ENCODE results near the gene C2orf72. TPM values are rescaled to one million over a fixed set of nuclear protein-coding genes. Genes with fewer than 3 reads are reported as not detected.
A peak's percentile ranks its signal among the peaks of the same experiment; 100 is the strongest.

C2orf72 gene
- total RNA-seq, 1 donor from 2014 or later, result 0.76 TPM

DNA sequence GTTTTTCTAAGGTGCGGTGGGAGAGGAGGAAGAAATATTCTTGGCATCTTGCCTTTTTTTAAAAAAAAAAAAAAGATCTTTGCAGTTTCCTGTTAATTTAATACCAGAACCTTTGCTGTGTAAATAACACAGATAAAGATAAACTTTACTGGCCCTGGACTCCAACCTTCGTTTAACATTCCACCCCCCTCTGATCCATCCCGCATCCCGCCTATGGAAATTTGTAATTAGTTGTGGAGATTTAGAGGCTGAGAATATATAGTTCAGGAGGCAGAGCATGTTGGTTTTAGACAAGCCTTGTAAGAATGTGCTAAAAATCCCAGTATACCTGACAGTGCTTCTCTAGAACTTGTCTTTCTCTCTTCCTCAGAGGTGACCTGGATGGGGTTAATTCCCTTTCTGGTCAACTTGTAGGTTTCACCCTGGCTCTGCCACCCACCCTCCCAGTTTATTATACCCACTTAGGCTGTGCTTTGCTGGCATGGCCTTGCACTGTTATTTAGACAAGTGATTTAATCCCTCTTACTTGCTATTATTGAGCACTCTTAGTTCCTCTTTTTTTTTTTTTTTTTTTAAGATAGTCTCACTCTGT, 2.9 kb upstream of the C2orf72 start:
- H3K27ac Mint-ChIP-seq, result peak overlapping the region; percentile 19
- no peak overlapping the region for H3K4me3 Mint-ChIP-seq
- TF ChIP-seq, protein P1, sequence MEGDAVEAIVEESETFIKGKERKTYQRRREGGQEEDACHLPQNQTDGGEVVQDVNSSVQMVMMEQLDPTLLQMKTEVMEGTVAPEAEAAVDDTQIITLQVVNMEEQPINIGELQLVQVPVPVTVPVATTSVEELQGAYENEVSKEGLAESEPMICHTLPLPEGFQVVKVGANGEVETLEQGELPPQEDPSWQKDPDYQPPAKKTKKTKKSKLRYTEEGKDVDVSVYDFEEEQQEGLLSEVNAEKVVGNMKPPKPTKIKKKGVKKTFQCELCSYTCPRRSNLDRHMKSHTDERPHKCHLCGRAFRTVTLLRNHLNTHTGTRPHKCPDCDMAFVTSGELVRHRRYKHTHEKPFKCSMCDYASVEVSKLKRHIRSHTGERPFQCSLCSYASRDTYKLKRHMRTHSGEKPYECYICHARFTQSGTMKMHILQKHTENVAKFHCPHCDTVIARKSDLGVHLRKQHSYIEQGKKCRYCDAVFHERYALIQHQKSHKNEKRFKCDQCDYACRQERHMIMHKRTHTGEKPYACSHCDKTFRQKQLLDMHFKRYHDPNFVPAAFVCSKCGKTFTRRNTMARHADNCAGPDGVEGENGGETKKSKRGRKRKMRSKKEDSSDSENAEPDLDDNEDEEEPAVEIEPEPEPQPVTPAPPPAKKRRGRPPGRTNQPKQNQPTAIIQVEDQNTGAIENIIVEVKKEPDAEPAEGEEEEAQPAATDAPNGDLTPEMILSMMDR (IDR thresholded peaks at IDR 0.05; ENCODE audit: unreplicated experiment), result no peak
- H3K36me3 Mint-ChIP-seq, result no peaks in the 10 kb centered on the region
- DNase-seq (ENCODE audit: low spot score in 2 of 2, unreplicated experiment in 2 of 2), result no peak
- no peaks in the 10 kb centered on the region for H3K9me3 Mint-ChIP-seq
- peaks cover 58% of the 10 kb centered on the region for H3K27me3 Mint-ChIP-seq (ENCODE audit: low read depth)
- H3K4me1 Mint-ChIP-seq, result peaks cover 11% of the 10 kb centered on the region

DNA sequence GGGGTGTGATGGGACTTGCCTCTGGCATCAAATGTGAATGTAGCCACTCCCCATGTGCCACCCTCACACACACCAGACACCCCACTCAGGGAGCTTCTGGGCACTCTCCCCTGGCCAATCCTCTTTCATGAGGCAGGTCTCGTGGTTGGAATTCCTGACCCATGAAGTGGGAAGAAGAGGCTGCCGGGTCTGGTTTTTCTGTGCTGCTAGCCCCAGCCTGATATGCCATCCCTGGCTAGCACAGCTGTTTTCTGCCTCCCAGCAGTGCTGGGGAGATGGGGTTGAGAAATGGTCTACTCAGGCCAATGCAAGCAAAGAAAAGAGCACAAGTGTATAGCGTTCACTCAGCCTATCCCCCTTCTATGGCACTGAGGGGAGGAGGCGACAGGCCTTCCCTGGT, 1.2 kb upstream of the C2orf72 start:
- Mint-ChIP-seq H3K36me3 (peaks cover 2% of the 10 kb centered on the region), H3K27me3 (ENCODE audit: low read depth) (peaks cover 75% of the 10 kb centered on the region), H3K27ac (no peak overlapping the region), H3K4me3 (peak overlapping the region; percentile 42), H3K4me1 (peaks cover 11% of the 10 kb centered on the region), H3K9me3 (no peaks in the 10 kb centered on the region)
- TF ChIP-seq, protein P1 (IDR thresholded peaks at IDR 0.05; ENCODE audit: unreplicated experiment), result no peak
- no peak for DNase-seq (ENCODE audit: low spot score in 2 of 2, unreplicated experiment in 2 of 2)

DNA sequence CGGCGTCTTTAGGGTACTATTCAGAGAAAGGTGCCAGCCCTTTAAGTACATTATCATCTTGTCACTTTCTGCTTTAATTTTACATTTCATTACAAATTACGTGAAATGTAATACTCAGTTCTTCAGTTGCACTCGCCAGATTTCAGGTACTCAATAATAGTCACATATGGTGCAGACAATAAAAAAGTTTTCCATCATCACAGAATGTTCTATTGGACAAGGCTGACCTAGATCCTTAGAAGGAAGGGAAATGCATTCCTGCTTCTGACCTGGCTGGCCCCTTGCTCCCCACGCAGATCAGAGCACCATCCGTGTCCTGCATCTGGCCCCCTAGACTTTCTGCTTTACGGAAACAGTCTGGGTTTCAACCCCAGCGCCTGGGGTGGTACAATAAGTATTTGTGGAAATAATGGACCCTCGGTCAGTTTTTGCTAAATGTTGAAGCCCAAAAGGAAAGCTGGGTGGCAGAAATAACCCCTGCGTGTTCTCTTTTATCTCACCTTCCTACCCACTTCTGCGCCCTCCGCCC, 681 bp upstream of the C2orf72 start:
- Mint-ChIP-seq H3K36me3 (peaks cover 2% of the 10 kb centered on the region), H3K4me1 (peaks cover 11% of the 10 kb centered on the region), H3K9me3 (no peaks in the 10 kb centered on the region), H3K4me3 (peak overlapping the region; percentile 42), H3K27me3 (ENCODE audit: low read depth) (peaks cover 76% of the 10 kb centered on the region), H3K27ac (no peak overlapping the region)
- no peak for DNase-seq (ENCODE audit: low spot score in 2 of 2, unreplicated experiment in 2 of 2)
- TF ChIP-seq, protein P1 (IDR thresholded peaks at IDR 0.05; ENCODE audit: unreplicated experiment), result no peak

DNA sequence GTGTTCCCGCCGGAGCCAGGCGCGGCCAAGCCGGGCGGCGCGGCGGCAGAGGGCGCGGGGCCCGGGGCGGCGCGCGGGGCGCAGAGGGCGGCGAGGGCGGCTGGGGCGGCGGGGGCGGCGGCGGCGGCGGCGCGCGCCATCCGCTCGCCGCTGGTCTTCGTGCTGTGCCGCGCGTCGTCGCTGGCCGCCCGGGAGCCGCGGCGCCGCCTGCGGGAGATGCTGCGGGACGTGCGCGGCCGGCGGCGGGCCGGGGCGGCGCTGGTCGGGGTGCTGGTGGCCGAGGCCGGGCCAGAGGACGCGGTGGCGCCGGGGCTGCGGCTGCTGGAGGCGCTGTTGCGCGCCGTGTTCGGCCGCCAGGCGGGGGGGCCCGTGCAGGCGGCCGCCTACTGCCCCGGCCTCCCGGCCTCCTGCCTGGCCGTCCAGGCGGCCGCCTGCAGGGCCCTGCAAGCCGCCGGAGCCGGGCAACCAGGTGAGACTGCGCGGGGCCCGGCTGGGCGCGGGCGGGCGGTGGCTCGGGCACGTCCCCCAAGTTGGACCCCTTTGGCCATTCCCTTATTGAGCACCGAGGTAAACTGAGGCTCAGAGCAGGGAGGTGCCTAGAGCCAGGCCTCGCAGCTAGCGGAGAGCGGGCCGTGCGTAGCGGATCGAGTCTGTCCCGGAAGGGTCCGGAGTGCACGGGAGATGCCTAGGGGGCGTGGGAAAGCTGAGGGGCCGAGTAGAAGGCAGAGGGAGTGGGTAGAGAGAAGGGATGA, 584 bp downstream of the C2orf72 start:
- peaks cover 11% of the 10 kb centered on the region for H3K4me1 Mint-ChIP-seq
- peak overlapping the region; percentile 56 for H3K4me3 Mint-ChIP-seq
- H3K36me3 Mint-ChIP-seq, result peaks cover 2% of the 10 kb centered on the region
- DNase-seq (ENCODE audit: low spot score in 2 of 2, unreplicated experiment in 2 of 2), result no peak
- H3K9me3 Mint-ChIP-seq, result no peaks in the 10 kb centered on the region
- no peak overlapping the region for H3K27ac Mint-ChIP-seq
- H3K27me3 Mint-ChIP-seq (ENCODE audit: low read depth), result peaks cover 74% of the 10 kb centered on the region
- TF ChIP-seq, protein P1 (IDR thresholded peaks at IDR 0.05; ENCODE audit: unreplicated experiment), result no peak

DNA sequence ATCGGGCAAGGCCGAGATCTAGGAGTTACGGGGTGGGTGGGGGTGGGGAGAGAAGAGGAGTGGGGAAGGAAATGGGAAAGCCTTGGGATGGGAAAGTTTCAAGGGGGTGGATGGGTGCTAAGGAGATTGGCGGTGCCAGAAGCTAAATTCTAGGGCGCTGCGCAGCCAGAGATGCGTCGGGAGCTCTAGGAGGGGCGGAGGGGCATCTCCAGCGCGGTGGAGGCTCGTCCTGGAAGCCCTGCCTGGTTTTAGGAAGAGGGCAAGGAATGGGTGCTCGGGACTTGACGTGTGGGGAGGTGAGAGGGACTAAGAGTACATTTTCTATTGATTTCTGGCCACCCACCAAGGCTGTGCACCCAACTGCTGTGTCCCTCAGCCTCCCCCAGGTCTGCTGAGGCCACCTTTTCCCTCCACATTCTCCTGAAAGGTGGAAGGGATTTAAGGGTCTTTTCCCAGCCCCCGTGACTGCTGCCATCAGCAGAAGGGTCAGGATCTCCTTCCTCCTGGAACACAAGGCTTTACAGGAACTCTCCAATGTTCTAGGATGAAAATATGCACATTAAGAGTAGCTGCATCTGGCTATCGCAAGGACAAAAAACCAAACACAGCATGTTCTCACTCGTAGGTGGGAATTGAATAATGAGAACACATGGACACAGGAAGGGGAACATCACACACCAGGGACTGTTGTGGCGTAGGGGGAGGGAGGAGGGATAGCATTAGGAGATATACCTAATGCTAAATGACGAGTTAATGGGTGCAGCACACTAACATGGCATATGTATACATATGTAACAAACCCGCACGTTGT, 1.4 kb downstream of the C2orf72 start:
- TF ChIP-seq, protein P1 (IDR thresholded peaks at IDR 0.05; ENCODE audit: unreplicated experiment), result no peak
- Mint-ChIP-seq H3K4me1 (peaks cover 11% of the 10 kb centered on the region), H3K27ac (no peak overlapping the region), H3K27me3 (ENCODE audit: low read depth) (peaks cover 75% of the 10 kb centered on the region), H3K36me3 (peaks cover 2% of the 10 kb centered on the region), H3K9me3 (no peaks in the 10 kb centered on the region), H3K4me3 (peak overlapping the region; percentile 56)
- no peak for DNase-seq (ENCODE audit: low spot score in 2 of 2, unreplicated experiment in 2 of 2)

Measured in mesothelial cell of epicardium (in vitro differentiated cells).